ENCODE results near the gene MYDGF.

The MYDGF gene

DNA sequence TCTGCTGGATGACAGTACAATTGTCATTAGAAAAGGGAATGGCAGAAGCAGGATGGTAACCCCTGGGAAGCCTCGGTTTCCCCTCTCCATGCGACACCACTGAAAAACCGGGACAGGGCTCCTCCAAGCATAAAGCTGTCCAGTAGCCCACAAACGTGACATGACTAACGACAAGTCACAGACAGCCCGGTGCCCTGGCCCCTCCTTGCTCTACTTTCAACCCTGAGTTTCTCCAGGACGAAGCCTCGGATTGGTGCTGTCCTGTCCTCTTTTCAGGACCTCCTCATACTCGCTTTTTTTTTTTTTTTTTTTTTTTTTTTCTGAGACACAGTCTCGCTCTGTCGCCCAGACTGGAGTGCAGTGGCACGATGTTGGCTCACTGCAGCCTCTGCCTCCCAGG lies 37.2 kb upstream of the MYDGF start:
- peaks cover 6% of the 10 kb centered on the region; the same call in 1 of the 2 replicates for H3K36me3 ChIP-seq (ENCODE audit: insufficient read depth, low read length)
- no peaks in the 10 kb centered on the region for H3K9me3 ChIP-seq (ENCODE audit: control insufficient read depth, insufficient read depth, low read length)
- no peak overlapping the region for H3K9ac ChIP-seq (ENCODE audit: low read depth, low read length)
- no peaks in the 10 kb centered on the region for H3K4me1 ChIP-seq (ENCODE audit: insufficient read depth, low read length)

- Histone ChIP-seq H3K9ac (ENCODE audit: low read depth, low read length) (no peak overlapping the region), H3K36me3 (ENCODE audit: insufficient read depth, low read length) (peaks cover 16% of the 10 kb centered on the region), H3K4me1 (ENCODE audit: insufficient read depth, low read length) (no peaks in the 10 kb centered on the region), H3K9me3 (ENCODE audit: control insufficient read depth, insufficient read depth, low read length) (no peaks in the 10 kb centered on the region)
Observed at GRCh38 chr19:4705413-4706131, 35.4 kb upstream of the MYDGF start.

GRCh38 chr19:4704317-4704673 lies 34.2 kb upstream of the MYDGF start:
- Histone ChIP-seq H3K4me1 (ENCODE audit: insufficient read depth, low read length) (no peaks in the 10 kb centered on the region), H3K9ac (ENCODE audit: low read depth, low read length) (no peak overlapping the region), H3K36me3 (ENCODE audit: insufficient read depth, low read length) (peaks cover 16% of the 10 kb centered on the region), H3K9me3 (ENCODE audit: control insufficient read depth, insufficient read depth, low read length) (no peaks in the 10 kb centered on the region)

DNA sequence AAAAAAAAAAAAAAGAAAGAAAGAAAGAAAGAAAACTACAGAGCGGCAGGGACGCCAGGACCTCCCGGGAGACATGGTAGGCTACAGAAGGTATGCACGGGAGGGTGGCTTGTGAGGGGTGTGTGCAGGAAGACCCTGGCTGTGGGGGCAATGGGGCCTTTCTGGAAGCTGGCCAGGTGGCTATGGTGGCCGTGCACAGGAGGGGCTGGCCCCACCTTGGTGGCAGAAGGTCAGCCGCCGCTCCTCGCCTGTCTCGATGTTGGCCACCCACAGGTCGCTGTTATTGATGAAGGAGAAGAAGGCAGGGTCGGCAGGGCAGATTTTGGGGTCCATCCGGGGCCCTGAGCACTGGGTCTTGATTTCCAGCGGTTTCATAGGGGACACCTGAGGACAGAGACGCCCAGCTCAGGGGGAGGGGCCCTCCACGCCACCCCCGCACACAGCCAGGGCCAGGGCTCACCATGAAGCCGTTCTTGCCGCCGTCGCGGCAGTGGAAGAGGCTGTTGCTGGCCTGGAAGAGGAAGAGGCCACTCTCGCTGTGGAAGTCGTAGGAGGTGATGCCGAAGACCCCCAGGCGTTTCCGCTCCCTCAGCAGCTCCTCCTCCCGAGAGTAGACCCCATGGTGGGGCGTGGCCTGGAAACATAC lies 33.7 kb upstream of the MYDGF start:
- H3K36me3 ChIP-seq (ENCODE audit: insufficient read depth, low read length) = peaks cover 16% of the 10 kb centered on the region
- H3K9me3 ChIP-seq (ENCODE audit: control insufficient read depth, insufficient read depth, low read length) = no peaks in the 10 kb centered on the region
- H3K9ac ChIP-seq (ENCODE audit: low read depth, low read length) = no peak overlapping the region
- no peaks in the 10 kb centered on the region for H3K4me1 ChIP-seq (ENCODE audit: insufficient read depth, low read length)

- no peak overlapping the region for H3K9ac ChIP-seq (ENCODE audit: low read depth, low read length)
- no peaks in the 10 kb centered on the region for H3K4me1 ChIP-seq (ENCODE audit: insufficient read depth, low read length)
- H3K9me3 ChIP-seq (ENCODE audit: control insufficient read depth, insufficient read depth, low read length) = no peaks in the 10 kb centered on the region
- peaks cover 17% of the 10 kb centered on the region for H3K36me3 ChIP-seq (ENCODE audit: insufficient read depth, low read length)
Observed at GRCh38 chr19:4702764-4703163, 32.6 kb upstream of the MYDGF start.

- no peaks in the 10 kb centered on the region for H3K4me1 ChIP-seq (ENCODE audit: insufficient read depth, low read length)
- no peak overlapping the region for H3K9ac ChIP-seq (ENCODE audit: low read depth, low read length)
- no peaks in the 10 kb centered on the region for H3K9me3 ChIP-seq (ENCODE audit: control insufficient read depth, insufficient read depth, low read length)
- H3K36me3 ChIP-seq (ENCODE audit: insufficient read depth, low read length) = peaks cover 23% of the 10 kb centered on the region
Observed at GRCh38 chr19:4701557-4701956, 31.4 kb upstream of the MYDGF start.

DNA sequence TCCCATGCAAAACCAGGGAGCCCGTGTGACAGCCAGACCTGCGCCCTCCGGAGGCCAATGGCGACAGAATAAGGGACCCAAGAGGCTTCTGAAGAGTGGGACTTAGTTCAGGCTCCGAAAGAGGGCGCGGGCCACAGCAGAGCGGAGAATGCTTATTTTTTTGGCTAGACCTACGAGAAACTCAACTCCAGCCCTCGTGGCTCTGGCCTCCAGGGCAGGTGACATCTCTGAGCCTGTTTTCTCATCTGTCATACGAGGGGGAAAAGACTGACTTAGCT lies 30.5 kb upstream of the MYDGF start:
- Histone ChIP-seq H3K9me3 (ENCODE audit: control insufficient read depth, insufficient read depth, low read length) (no peaks in the 10 kb centered on the region), H3K36me3 (ENCODE audit: insufficient read depth, low read length) (peaks cover 23% of the 10 kb centered on the region), H3K9ac (ENCODE audit: low read depth, low read length) (no peak overlapping the region), H3K4me1 (ENCODE audit: insufficient read depth, low read length) (no peaks in the 10 kb centered on the region)

DNA sequence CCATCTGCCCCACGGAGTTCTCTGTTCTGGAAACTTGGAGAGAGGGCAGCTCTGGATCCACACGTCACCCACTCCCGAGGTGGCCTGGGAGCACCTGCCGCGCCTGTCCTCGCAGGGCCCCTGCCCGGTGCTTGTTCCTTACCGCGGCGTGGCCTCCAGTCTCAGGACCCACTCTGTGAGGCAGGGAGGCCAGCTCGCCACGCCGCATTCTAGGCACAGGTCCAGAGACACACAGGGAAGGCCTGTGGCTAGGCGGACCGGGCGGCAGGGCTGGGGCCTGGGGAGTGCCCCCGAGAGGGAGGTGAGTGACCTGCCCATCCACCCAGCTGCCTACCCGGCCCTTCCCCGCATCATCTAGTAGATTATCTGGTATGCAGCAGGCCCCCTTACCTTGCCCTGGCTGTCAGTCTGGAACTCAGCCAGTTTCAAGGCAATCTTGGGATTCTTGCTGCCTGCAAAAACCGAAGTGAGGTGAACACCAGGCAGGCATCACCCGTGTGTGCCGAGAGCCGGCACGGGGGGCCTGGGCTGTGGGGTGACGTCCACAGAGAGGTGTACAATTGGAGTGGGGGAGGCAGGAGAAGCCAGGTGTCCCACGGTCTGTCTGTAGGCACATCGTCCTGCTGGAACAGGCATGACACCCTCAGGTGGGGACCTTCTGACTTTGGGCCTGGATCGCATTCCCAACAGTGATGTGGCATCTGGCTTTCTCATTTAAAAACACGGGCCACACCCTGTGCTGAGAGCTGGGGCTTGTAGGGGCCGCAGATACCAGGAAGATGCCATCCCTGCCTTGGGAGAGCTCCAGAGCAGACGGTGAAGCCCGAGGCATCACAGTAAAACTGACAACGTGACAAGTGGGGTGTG lies 29.9 kb upstream of the MYDGF start:
- Histone ChIP-seq H3K9ac (ENCODE audit: low read depth, low read length) (no peak overlapping the region), H3K36me3 (ENCODE audit: insufficient read depth, low read length) (peaks cover 22% of the 10 kb centered on the region), H3K4me1 (ENCODE audit: insufficient read depth, low read length) (no peaks in the 10 kb centered on the region), H3K9me3 (ENCODE audit: control insufficient read depth, insufficient read depth, low read length) (no peaks in the 10 kb centered on the region)

- Histone ChIP-seq H3K9ac (ENCODE audit: low read depth, low read length) (no peak overlapping the region), H3K9me3 (ENCODE audit: control insufficient read depth, insufficient read depth, low read length) (no peaks in the 10 kb centered on the region), H3K4me1 (ENCODE audit: insufficient read depth, low read length) (no peaks in the 10 kb centered on the region), H3K36me3 (ENCODE audit: insufficient read depth, low read length) (peaks cover 20% of the 10 kb centered on the region)
Observed at GRCh38 chr19:4697304-4697703, 27.2 kb upstream of the MYDGF start.

- Histone ChIP-seq H3K9ac (ENCODE audit: low read depth, low read length) (no peak overlapping the region), H3K36me3 (ENCODE audit: insufficient read depth, low read length) (peaks cover 14% of the 10 kb centered on the region; the same call in 1 of the 2 replicates), H3K9me3 (ENCODE audit: control insufficient read depth, insufficient read depth, low read length) (no peaks in the 10 kb centered on the region), H3K4me1 (ENCODE audit: insufficient read depth, low read length) (no peaks in the 10 kb centered on the region)
Observed at GRCh38 chr19:4695224-4695731, 25.1 kb upstream of the MYDGF start.

DNA sequence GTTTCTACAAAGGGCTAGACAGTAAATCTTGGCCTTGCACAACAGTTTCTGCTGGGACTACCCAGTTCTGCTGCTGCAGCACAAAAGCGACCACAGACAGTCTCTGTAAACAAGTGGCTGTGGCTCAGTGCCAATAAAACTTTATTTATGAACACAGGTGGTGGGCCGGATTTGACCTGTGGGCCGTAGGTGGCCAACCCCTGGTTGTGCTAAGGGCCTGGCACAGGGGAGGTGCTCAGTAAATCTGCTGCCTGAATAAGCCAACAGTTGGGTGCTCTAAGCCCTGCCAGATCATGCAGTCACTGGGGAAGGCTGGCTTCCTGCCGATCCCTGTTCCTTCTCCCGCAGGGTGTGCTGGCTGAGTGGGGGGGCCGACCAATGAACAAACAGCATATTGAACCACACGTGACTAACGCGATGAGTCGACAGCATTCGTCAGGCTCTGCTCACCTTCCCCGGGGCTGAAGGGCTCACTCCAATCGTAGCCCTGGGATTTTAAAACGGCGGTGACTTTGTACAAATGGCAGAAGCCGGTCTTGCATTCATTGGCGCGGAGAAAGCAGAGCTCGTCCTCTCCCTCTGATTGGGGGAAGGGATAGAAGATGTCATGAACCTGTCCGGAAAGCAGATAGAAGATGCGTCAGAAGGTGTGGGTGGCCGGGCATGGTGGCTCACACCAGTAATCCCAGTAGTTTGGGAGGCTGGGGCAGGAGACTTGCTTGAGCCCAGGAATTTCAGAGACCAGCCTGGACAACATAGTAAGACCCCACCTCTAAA lies 24.3 kb upstream of the MYDGF start:
- Histone ChIP-seq H3K9me3 (ENCODE audit: control insufficient read depth, insufficient read depth, low read length) (no peaks in the 10 kb centered on the region), H3K4me1 (ENCODE audit: insufficient read depth, low read length) (no peaks in the 10 kb centered on the region), H3K9ac (ENCODE audit: low read depth, low read length) (no peak overlapping the region), H3K36me3 (ENCODE audit: insufficient read depth, low read length) (peaks cover 14% of the 10 kb centered on the region; the same call in 1 of the 2 replicates)

- Histone ChIP-seq H3K9ac (ENCODE audit: low read depth, low read length) (no peak overlapping the region), H3K36me3 (ENCODE audit: insufficient read depth, low read length) (peaks cover 14% of the 10 kb centered on the region; the same call in 1 of the 2 replicates), H3K4me1 (ENCODE audit: insufficient read depth, low read length) (no peaks in the 10 kb centered on the region), H3K9me3 (ENCODE audit: control insufficient read depth, insufficient read depth, low read length) (no peaks in the 10 kb centered on the region)
Observed at GRCh38 chr19:4693471-4694121, 23.5 kb upstream of the MYDGF start.

- peaks cover 14% of the 10 kb centered on the region; the same call in 1 of the 2 replicates for H3K36me3 ChIP-seq (ENCODE audit: insufficient read depth, low read length)
- no peaks in the 10 kb centered on the region for H3K4me1 ChIP-seq (ENCODE audit: insufficient read depth, low read length)
- no peaks in the 10 kb centered on the region for H3K9me3 ChIP-seq (ENCODE audit: control insufficient read depth, insufficient read depth, low read length)
- H3K9ac ChIP-seq (ENCODE audit: low read depth, low read length) = no peak overlapping the region
Observed at GRCh38 chr19:4693078-4693350, 22.9 kb upstream of the MYDGF start.
